Esophagus squamous epithelium (tissue), 5 donors: ENCODE results near the gene RPS6KB2. TPM values are rescaled to one million over a fixed set of nuclear protein-coding genes. Genes with fewer than 3 reads are reported as not detected.
A peak's percentile ranks its signal among the peaks of the same experiment; 100 is the strongest.

Experiments used
- DNase-seq: peaks from one replicate; lab custom pipeline; 2025; lab: John Stamatoyannopoulos, UW
- H3K27ac ChIP-seq, 4 donors: fragments of 200-600 bp; sonication (generic); one replicate each; pipeline ENCODE4 v1.5.1; 2016 to 2019; ENCODE audit warnings: mild to moderate bottlenecking in 1 of 4
- H3K27me3 ChIP-seq, 4 donors: fragments of 200-600 bp; sonication (generic); 1 replicate in 3 of 4; 2 replicates in 1 of 4; pipeline versions ENCODE4 v1.5.1 to v1.6.0; 2017 to 2021; ENCODE audit warnings: antibody characterized with exemption in 1 of 4
- H3K36me3 ChIP-seq, 3 donors: fragments of 200-600 bp; sonication (generic); one replicate each; pipeline ENCODE4 v1.5.1; 2016 to 2019
- H3K4me1 ChIP-seq, 3 donors: fragments of 200-600 bp; sonication (generic); one replicate each; pipeline ENCODE4 v1.5.1; 2017 to 2019
- H3K4me3 ChIP-seq, 4 donors: fragments of 200-600 bp; sonication (generic); 1 replicate in 3 of 4; 2 replicates in 1 of 4; pipeline ENCODE4 v1.5.1; 2016 to 2019; ENCODE audit warnings: mild to moderate bottlenecking in 2 of 4, moderate library complexity in 1 of 4
- H3K9me3 ChIP-seq, 3 donors: fragments of 200-600 bp; sonication (generic); one replicate each; pipeline ENCODE4 v1.5.1; 2016 to 2019
- CTCF ChIP-seq, 6 experiments: fragments of 450-650 bp in 4 of 6; fragments of 200-600 bp in 2 of 6; sonication (generic) in 2 of 6; IDR thresholded peaks; one replicate each; pipeline ENCODE4 v1.5.1; 2016 to 2019; ENCODE audit warnings: antibody characterized with exemption in 6 of 6, mild to moderate bottlenecking in 4 of 6, moderate library complexity in 4 of 6
- POLR2A ChIP-seq, 4 donors: fragments of 450-650 bp; IDR thresholded peaks; one replicate each; pipeline ENCODE4 v1.6.1; 2017; ENCODE audit warnings: antibody characterized with exemption in 4 of 4, mild to moderate bottlenecking in 4 of 4, moderate library complexity in 3 of 4
- WGBS, 2 donors: methylation state at CpG; one replicate each; pipeline ENCODE4 v1.1.5; 2018; 5-methylcytosine and 5-hydroxymethylcytosine counted together
- intact Hi-C: fragments of 100-400 bp; cut with DNase I; formaldehyde crosslinking; loops from one replicate; pipeline ENCODE4 v1.15.0; 2022
- total RNA-seq, 4 donors: library from RNA; depleted of rRNA; stranded (reverse); fragments of >200 nt; gene quantifications; one replicate each; pipeline ENCODE4 v1.1.0, GENCODE V29; 2016
- donor health status: DM: yes; HTN: yes; CAD: no.

RPS6KB2 gene
- total RNA-seq, 4 donors from 2014 or later: 67.5 to 121 (median 113) TPM

DNA sequence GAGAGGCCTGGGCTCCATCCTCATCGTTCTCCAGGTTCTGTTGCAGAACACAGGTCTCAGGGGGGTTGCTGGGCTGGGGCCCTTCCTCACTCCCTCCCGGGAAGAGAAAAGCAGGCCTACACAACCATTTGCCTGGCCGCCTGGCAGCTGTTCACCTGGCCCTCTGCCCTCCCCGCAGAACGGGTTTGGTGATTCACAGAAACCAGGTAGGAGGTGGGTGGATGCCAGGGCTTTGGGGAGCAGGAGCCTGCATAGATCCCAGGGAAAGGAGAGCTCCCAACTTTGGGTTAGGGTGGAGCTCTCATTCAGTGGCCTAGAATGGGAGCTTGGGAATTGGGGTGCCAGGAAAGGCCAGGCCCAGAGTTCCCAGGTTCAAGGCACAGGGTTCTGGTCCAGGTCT, 39.8 kb downstream of the RPS6KB2 start:
- Histone ChIP-seq H3K4me3 (peak overlapping the region; percentile 84 to 94 (median 86)), H3K9me3 (no peaks in the 10 kb centered on the region), H3K36me3 (peaks cover 0 to 21% (median 0%) of the 10 kb centered on the region in 3 donors), H3K27ac (peak overlapping the region; percentile 94 to 97 (median 96)), H3K4me1 (peaks cover 37 to 62% (median 38%) of the 10 kb centered on the region in 3 donors), H3K27me3 (no peaks in the 10 kb centered on the region)
- intact Hi-C loops: no loop called here
- peak in 3 of 4 donors; percentile 6 to 66 (median 23) for TF ChIP-seq POLR2A (IDR thresholded peaks at IDR 0.05)
- TF ChIP-seq CTCF (IDR thresholded peaks at IDR 0.05): no peak
- WGBS, 2 donors: 26% methylated on average over 3 of the region's 5 CpGs; no CpG with 5 or more reads in 1 of the 2 donors
- DNase-seq: no peak

DNA sequence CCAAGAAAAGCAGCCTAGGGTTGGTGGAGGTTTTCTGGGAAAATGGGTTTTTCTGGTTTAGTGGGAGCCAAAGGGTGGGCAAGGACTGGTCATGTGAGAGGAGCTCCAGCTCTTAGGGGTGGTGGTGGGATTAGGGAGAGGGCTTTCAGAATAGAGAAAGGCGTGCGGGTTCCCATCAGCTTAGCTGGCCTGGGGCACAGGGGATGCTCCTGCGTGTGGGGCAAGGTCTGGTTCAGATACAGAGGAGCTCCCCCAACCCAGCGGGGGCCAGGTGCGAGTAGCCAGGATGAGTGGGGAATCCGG, 40.1 kb downstream of the RPS6KB2 start:
- H3K27ac ChIP-seq: peak overlapping the region; percentile 94 to 97 (median 96)
- TF ChIP-seq POLR2A (IDR thresholded peaks at IDR 0.05) (no peak), CTCF (IDR thresholded peaks at IDR 0.05) (no peak)
- H3K4me3 ChIP-seq: peak overlapping the region; percentile 84 to 94 (median 86)
- 0% methylated on average over 5 of the region's 6 CpGs for WGBS, 2 donors
- peaks cover 0 to 21% (median 0%) of the 10 kb centered on the region in 3 donors for H3K36me3 ChIP-seq
- no peaks in the 10 kb centered on the region for H3K9me3 ChIP-seq
- no peak for DNase-seq
- peaks cover 37 to 62% (median 38%) of the 10 kb centered on the region in 3 donors for H3K4me1 ChIP-seq
- intact Hi-C loops: no loop called here
- H3K27me3 ChIP-seq: no peaks in the 10 kb centered on the region

- Histone ChIP-seq H3K27me3 (no peaks in the 10 kb centered on the region), H3K9me3 (no peaks in the 10 kb centered on the region), H3K4me1 (peaks cover 33 to 62% (median 37%) of the 10 kb centered on the region in 3 donors), H3K36me3 (peaks cover 0 to 21% (median 0%) of the 10 kb centered on the region in 3 donors), H3K4me3 (peak within 1 kb of the TSS; percentile 84 to 94 (median 86)), H3K27ac (peak within 1 kb of the TSS; percentile 94 to 97 (median 96))
- peak; percentile 38 for DNase-seq
- TF ChIP-seq POLR2A (IDR thresholded peaks at IDR 0.05) (peak in 3 of 4 donors; percentile 17 to 89 (median 69)), CTCF (IDR thresholded peaks at IDR 0.05) (peak; percentile 27 to 56 (median 48))
- WGBS, 2 donors: 0% methylated on average over 5 to 16 of the region's 76 CpGs
- intact Hi-C loops: no loop called here
These were observed 40.6 kb downstream of the RPS6KB2 start, which contains the start of gene TMEM134 for GRCh38 chr11:67468759-67469507. TSS of gene TMEM134 (minus strand) at chr11:67469251. CDS start at chr11:67469192, 59 bp downstream.

GRCh38 chr11:67469508-67469811, 41.2 kb downstream of the RPS6KB2 start:
- no peak for DNase-seq
- Histone ChIP-seq H3K4me1 (peaks cover 28 to 60% (median 31%) of the 10 kb centered on the region in 3 donors), H3K4me3 (peak overlapping the region; percentile 84 to 94 (median 86)), H3K9me3 (no peaks in the 10 kb centered on the region), H3K27me3 (no peaks in the 10 kb centered on the region), H3K36me3 (peaks cover 0 to 21% (median 0%) of the 10 kb centered on the region in 3 donors), H3K27ac (peak overlapping the region; percentile 94 to 97 (median 96))
- 0 to 7% methylated on average over 6 to 7 of the region's 9 CpGs for WGBS, 2 donors
- intact Hi-C loops: no loop called here
- TF ChIP-seq POLR2A (IDR thresholded peaks at IDR 0.05) (no peak), CTCF (IDR thresholded peaks at IDR 0.05) (peak in 1 of 6 experiments; percentile 2)

DNA sequence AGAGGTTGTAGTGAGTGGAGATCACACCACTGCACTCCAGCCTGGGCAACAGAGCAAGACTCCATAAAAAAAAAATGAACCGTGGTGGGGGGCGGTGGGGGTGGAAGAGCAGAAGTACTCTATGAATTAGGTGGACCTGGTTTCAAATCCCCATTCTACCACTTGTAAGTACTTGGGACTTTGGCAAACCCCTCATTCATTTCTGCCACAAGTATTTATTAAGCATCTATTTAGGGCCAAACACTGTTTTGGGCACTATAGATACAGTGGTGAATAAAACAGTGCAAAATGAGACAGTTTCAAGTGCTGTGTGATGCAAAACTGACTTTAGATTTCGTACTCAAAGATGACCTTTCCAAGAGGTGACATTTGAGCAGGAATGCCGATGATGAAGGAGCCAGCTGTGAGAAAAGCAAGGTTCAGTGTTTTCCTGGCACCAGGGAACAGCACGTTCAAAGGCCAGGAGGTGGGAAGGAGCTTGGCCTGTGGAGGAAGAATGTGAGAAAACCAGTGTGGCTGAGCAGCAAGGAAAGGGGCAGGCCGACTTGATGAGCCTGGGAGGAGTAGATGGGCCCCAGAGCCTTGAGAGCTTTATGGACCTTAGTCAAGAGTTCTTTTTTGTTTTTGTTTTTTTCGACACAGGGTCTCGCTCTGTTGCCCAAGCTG, 42.2 kb downstream of the RPS6KB2 start:
- no peak for TF ChIP-seq POLR2A (IDR thresholded peaks at IDR 0.05)
- TF ChIP-seq CTCF (IDR thresholded peaks at IDR 0.05): no peak

More for the DNA sequence above, 42.2 kb downstream of the RPS6KB2 start:
- Histone ChIP-seq H3K27me3 (no peaks in the 10 kb centered on the region), H3K4me1 (peaks cover 20 to 54% (median 24%) of the 10 kb centered on the region in 3 donors), H3K36me3 (peaks cover 0 to 21% (median 0%) of the 10 kb centered on the region in 3 donors), H3K4me3 (no peak overlapping the region), H3K9me3 (no peaks in the 10 kb centered on the region), H3K27ac (no peak overlapping the region)
- no peak for DNase-seq
- WGBS, 2 donors: 80 to 87% methylated on average over 8 of the region's 8 CpGs
- intact Hi-C loops: no loop called here
